Renal cortical epithelial cell (primary cell): Measurements from ENCODE around the gene AKAP7. TPM values are rescaled to one million over a fixed set of nuclear protein-coding genes. Genes with fewer than 3 reads are reported as not detected.
"Not testable (repeated sequence)": the region's sequence is repeated elsewhere in the genome, so short reads cannot be mapped to it uniquely, and the experiment has no call there.

Experiments
- DNase-seq: peaks from one replicate; pipeline ENCODE4 v3.0.0-alpha.2; 2011; ENCODE audit warnings: low read depth
- total RNA-seq: library from RNA; depleted of rRNA; stranded (reverse); fragments of >200 nt; gene quantifications from 2 replicates; pipeline ENCODE4 v1.2.3, GENCODE V29; 2014

The AKAP7 gene
- total RNA-seq, 1 donor from 2014 or later, result 20.4 TPM

DNA sequence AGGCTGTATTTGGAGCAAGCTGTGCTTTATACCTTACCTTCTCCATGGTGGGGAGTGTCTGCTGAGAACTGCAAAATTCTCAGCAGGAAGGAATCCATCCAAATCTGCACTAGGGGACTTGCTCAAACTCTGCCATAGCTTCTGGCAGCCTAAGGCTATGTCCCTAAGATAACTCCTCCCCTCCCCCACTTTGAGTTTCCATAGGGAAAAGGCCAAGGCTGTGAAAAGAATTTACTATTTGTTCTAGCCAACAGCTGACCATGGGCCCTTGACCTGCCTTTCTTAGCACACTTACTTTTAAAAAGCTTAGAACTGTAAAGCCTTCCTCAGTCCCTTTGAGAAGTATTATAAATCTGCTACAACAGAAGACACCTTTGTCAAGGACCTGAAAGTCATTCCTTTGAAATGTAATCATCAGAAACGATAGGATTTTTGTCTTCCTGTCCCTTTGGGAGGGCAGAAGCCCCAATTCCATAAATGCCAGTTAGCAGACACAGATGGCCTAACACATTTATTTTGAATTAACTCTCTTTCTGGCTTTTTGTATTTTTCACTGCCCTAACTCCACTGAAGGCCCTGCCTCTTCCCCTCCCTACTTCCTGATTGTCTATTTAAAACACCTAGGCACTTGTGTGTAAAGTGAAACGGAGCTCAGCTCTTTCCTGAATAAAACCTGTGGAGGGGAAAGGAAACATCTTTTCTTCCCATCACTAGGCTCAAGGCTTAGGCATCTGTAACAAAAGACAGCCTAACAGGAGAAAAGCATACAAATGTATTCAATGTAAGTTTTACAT, 157.1 kb downstream of the AKAP7 start:
- no peak for DNase-seq

DNA sequence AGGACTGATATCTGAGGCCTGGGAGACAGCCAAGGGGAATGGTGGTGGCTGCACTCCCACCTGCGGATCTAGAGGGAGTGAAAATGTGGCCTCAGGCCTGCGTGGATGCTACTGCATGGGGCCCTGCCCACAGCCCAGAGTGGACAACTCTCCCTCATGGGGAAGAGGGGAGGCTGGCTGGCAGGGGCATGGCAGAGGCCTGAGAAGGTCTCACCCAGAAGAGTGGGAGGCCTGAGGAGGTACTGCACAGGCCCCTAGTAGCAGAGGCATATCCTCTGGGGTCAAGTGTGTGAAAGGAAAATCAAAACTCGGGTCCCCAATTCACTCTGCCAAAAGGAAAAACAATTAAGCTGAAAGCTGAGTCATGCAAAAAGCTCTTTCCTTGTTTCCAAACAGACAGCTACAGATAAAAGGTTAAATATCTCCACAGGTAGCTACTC, 158.2 kb downstream of the AKAP7 start:
- DNase-seq, result no peak

- DNase-seq, result no peak
Observed at GRCh38 chr6:131295081-131295480, 159.8 kb downstream of the AKAP7 start.

DNA sequence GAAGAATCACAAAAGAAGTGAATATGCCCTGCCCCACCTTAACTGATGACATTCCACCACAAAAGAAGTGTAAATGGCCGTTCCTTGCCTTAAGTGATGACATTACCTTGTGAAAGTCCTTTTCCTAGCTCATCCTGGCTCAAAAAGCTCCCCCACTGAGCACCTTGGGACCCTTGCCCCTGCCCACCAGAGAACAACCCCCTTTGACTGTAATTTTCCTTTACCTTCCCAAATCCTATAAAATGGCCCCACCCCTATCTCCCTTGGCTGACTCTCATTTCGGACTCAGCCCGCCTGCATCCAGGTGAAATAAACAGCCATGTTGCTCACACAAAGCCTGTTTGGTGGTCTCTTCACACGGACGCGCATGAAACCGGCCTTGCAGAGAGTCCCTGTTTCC, 165.6 kb downstream of the AKAP7 start:
- DNase-seq, result not testable (repeated sequence)

- no peak for DNase-seq
Observed at GRCh38 chr6:131303338-131303930, 168.2 kb downstream of the AKAP7 start.

GRCh38 chr6:131305037-131305850, 170.0 kb downstream of the AKAP7 start:
- no peak for DNase-seq

- no peak for DNase-seq
Observed at GRCh38 chr6:131309437-131309836, 174.2 kb downstream of the AKAP7 start.

GRCh38 chr6:131314838-131315237, 179.6 kb downstream of the AKAP7 start:
- DNase-seq, result no peak

DNA sequence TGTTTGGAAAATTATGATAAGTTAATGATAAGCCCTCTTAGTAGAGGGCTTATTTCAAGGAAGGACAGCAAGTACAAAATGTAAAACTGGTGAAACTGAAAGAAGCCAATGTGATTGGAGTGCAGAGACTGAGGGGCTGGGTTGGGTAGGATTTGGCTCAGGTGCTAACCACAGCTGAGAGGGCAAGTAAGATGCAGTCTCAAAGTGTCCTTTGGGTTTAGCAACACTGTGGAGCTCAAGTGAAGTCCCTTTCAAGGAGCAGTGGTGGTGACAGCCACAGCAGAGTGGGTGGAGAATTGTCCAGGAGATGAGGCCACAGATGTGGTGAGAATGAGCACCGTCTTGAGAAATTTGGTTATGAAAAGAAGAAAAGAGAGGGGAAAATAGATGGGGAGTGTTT, 181.4 kb downstream of the AKAP7 start:
- no peak for DNase-seq

GRCh38 chr6:131317516-131317915, 182.2 kb downstream of the AKAP7 start:
- no peak for DNase-seq

DNA sequence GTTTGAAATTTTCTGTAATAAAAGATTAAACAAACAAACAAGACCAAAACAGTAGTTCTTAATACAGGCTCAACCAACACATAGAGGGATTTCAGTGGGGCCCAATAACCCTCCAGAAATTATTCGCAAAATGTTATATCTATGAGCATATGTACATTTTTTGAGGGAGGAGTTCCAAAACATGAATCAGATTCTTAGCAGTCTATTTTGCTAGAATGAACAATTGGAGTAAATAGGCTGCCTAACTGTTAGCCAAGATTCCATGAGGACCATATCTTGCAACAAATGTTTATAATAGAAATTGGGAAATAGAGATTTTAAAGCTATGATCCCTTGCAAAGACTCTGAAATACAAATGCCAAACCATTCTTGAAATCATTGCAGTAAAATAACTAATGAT, 186.3 kb downstream of the AKAP7 start:
- no peak for DNase-seq

DNA sequence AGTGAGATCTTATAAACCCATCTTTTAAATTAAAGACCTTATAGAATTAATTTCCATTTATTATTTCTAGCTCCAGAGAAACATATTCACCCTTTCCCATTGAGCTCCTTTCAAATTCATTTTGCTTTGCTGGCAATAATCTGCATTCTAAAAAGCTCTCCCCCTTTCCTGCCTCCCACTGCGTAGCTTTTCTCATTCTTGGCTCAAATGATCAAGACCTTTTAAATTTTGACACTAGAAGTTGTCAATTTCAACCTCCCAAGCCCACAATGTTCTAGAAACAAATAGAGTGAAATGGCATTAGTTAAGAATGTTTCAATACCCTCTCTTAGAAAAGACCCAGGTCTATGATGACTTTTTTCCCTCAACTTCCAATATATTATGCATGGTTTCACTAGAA, 186.9 kb downstream of the AKAP7 start:
- DNase-seq, result no peak

DNA sequence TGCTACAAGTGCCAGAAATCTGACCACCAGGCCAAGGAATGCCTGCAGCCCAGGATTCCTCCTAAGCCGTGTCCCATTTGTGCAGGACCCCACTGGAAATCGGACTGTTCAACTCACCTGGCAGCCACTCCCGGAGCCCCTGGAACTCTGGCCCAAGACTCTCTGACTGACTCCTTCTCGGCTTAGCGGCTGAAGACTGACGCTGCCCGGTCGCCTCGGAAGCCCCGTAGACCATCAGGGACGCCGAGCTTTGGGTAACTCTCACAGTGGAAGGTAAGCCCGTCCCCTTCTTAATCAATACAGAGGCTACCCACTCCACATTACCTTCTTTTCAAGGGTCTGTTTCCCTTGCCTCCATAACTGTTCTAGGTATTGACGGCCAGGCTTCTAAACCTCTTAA, 190.4 kb downstream of the AKAP7 start:
- not testable (repeated sequence) for DNase-seq

DNA sequence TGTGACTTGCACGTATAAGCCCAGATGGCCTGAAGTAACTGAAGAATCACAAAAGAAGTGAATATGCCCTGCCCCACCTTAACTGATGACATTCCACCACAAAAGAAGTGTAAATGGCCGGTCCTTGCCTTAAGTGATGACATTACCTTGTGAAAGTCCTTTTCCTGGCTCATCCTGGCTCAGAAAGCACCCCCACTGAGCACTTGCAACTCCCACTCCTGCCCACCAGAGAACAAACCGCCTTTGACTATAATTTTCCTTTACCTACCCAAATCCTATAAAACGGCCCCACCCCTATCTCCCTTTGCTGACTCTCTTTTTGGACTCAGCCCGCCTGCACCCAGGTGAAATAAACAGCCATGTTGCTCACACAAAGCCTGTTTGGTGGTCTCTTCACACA, 193.5 kb downstream of the AKAP7 start:
- DNase-seq, result not testable (repeated sequence)

GRCh38 chr6:131331151-131331550, 195.9 kb downstream of the AKAP7 start:
- DNase-seq, result no peak

GRCh38 chr6:131331873-131332781, 196.9 kb downstream of the AKAP7 start:
- DNase-seq, result no peak

Other genes with a start within 250 kb of the AKAP7 start
- gene EPB41L2, start 72.2 kb upstream of the AKAP7 start, total RNA-seq, result 52.3 and 78.7 TPM in 2 replicates